NOMO-1 (cell line): ENCODE results near the gene YWHAH.

Source experiments
- DNase-seq, 2 experiments: peaks; one replicate each; lab custom pipeline; 2025; ENCODE audit not compliant: unreplicated experiment in 2 of 2; lab: John Stamatoyannopoulos, UW

The YWHAH gene

DNA sequence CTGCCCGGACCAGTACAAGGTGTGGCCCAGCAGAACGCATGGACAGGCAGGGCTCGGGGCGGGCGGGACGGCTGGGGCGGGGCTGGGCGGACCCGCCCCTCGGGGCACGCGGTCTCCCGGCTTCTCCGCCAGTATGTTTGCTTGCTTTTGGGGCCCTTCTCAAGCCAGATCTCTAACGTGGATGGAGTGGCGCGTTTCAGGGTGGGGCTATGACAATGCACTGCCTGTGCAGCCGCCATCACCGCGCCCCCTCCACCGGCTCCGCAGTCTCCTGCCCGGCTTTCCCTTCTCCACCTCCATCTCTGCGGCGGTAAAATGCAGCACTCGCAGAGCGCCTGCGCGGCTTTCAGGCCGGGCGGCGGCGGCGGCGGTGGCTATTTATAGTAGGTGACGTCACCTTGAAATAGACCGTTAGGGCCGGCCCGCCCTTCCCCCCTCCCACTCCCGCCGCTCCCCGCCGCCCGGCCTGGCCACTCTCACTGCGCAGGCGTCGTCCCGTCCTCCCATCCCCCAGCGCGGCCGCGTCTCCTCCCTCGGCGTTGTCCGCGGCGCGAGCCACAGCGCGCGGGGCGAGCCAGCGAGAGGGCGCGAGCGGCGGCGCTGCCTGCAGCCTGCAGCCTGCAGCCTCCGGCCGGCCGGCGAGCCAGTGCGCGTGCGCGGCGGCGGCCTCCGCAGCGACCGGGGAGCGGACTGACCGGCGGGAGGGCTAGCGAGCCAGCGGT is at the start of gene YWHAH:
Gene YWHAH (plus strand): TSS at position 558 of the 722 bp plus-strand sequence. CDS start 199 bp downstream, outside the sequence.
- peak; percentile 88 to 89 for DNase-seq

DNA sequence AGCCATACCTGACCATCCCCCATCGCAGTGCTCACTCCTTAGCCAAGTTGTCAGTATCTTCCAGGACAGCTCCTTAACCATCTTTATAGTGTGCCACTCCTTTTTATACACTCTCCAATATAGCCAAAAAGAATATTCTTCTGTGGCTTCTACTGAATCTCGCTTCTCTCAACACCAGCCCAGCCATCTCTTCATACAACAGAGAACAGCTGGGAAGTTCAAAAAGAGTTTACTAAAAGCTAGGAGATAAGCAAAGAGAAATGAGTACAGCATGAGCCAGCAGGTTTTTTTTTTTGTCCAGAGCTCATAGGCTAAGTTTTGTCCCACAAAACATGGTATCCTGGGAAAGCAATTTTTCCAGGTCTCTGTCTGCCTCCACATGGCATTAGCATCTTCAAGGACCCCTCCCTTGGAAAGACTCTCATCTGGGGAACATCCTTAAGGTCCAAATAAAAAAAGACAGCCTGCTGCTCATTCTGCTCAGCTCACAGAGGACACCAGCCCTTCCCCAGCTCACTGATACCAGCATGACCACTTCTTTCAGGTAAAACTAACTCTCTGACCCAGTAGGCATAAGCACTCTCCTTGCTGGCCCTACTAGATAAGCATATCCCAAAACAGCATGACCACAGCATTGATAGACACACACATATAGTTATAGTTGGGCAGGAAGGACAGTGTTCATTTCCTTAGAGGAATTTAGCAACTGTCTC is 48.8 kb upstream of the YWHAH start:
- DNase-seq = no peak

DNA sequence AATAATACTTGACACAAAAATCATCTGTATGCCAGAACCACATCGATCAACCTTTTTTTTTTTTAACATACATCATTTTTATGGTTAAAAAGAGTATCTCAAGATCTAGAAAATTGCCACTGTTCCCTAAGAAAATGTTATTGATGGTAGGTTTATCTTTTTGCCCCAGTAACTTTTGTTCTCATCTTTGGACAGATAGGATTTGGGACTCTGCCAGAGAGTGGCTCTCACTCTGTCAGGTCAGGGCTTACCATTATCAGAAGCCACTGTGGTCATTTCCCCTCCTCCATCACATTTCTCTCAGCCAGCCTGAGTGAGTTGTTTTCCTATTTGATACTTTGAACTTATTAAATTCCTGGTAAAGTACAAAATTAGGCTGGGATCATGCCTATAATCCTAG is 47.9 kb upstream of the YWHAH start:
- DNase-seq = no peak

DNA sequence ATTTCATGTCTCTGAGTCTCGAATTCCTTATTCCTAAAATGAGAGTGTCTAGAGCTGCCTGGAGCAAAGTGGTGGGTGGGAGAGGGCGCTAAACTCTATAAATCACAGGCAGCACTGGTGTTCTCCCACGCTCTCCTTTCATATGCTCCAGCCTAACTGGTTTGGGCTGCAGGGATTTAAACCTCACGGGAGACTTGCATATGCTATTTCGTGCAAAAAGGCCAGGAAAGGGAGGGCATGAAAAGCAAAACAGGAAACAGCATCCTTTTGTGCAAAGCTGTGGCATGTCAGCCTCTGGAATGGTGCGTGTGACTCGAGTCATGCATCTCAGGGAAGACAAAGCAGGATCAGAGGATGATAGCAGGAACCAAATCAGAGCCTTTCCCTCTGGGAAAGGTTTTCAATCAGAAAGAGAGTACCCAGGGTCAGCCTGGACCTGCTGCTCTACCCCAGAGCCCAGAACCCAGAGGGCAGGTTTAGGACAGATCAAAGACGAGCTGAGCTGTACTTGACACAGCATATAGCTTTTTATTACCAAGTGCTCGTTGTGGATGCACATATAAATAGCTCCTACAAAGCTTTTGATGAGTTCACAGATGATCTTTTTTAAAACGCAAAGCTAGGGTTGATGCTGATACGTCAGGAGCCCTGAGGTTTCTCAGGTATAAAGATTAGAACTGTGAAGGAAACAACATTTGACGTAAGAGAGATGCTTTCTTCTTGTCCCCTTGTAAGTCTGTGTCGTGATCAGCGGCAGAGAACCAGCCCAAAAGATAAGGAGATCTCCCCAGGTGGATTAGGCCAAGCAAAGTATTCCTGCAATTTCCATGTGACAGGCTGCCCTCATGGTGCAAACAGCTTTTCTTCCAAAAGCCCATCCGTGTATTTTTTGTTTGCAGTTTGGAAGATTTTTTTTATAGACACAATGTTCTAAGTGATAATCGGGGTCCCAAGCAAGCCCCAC is 46.2 kb upstream of the YWHAH start:
- no peak for DNase-seq

DNA sequence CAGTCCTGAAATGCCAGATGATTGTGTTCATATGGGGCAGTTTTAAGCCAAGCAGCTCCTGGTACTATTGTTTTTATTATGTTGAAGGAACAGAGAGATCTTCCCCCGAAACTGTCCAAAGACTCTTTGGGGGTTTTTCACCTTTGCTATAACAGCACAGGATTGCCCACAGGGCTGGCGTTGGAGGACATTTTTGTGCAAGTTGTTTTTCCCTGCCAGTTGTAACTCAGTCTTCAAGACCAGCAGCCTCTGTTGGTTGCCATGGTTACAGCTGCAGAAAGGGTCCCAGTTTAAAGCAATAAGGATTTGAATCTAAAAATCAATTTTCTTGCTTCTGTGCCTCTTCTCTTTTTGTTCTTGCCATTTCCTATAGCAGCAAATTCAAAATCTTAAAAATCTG is 45.4 kb upstream of the YWHAH start:
- no peak for DNase-seq

DNA sequence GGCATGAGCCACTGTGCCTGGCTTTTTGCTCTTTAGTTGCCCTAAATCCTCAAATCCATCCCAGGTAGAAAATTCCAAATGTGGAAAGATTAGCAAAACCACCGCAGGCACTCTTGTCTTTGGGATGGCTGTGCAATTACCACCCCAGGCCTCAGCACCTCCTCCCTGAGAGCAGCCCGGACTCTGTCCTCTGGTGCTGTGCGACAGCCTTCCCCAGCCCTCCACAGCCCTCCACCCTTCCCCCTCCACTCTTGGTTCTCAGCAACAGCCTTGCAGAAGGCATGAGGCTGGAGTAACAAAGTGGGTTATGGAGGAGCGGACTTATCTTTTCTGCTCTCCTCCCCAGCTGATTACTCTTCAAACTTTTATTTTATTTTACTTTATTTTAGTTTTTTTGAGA is 44.7 kb upstream of the YWHAH start:
- no peak for DNase-seq

DNA sequence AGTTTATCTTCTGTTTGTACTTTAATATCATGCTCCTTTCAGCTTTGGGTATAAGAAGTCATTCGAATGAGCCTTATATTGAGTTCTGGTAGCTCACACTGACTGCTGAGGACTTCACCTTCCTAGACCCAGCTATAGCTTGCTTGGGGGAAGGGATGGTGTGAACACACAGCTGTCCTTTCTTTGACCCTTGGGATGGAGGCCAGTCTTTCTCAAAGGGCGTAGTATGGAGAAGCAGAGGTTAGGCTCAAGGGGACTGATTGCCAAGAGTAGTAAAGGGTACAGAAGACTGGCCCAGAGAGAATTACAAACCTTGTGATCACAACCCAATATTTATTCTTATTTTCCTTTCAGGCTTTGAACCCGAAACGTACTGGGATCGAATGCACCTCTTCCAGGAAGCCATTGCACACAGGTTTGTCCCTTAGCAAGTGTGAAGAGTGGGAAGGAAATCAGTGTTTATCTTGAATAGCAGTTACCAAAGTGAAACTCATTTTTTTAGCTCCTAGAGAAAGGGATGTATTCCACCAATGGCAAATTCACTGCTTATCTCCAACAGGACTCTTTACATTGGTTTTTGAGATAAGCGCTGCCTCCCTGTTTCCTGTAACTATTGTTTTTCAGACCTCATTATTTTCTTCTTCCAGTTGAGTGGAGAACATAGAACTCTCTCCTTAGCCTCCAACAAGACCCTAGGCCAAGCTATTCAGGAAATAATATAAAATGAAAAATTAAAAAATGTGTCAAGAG is 42.8 kb upstream of the YWHAH start:
- DNase-seq = no peak

DNA sequence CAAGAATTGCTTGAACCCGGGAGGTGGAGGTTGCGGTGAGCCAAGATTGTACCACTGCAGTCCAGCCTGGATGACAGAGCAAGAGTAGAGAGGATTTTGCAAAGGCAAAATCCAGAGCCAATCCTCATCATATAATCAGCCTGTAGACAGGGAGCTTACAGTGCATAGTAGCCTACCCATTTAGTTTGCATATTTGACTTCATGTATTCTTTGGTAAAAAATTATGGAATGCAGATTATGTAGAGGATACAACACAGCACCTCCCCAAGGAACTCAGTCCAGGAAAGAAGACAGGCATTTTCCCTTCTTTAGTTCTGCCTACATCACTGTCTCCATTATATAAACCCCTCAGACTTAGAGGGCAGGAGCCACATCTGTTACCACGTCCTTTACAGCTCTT is 39.7 kb upstream of the YWHAH start:
- DNase-seq = no peak

DNA sequence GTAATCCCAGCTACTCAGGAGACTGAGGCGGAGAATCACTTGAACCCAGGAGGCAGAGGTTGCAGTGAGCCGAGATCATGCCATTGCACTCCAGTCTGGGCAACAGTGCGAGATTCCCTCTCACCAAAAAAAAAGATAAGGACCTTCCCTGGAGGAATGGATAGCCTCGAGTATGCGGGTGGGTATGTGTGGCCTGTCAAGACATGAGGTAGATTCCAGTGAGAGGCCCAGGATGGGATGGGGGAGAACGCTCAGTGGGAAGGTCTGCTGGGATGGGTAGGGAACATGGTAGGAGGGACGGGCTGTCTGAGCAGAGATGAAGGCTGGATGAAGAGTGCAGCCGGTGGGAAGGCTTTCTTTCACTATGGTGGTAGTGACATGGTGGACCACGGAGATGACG is 39.0 kb upstream of the YWHAH start:
- no peak for DNase-seq

DNA sequence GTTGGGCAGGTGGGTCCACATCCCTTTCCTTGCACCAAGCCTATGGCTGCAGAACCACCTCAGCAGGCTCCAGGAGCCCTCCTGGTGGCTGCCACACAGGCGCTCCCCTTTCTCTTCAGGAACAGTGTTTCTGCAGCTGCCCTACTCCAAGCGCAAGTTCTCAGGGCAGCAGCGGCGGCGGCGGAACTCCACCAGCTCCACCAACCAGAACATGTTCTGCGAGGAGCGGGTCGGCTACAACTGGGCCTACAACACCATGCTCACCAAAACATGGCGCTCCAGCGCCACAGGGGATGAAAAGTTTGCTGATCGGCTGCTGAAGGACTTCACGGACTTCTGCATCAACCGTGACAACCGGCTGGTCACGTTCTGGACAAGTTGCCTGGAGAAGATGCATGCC is 38.2 kb upstream of the YWHAH start:
- DNase-seq = no peak

DNA sequence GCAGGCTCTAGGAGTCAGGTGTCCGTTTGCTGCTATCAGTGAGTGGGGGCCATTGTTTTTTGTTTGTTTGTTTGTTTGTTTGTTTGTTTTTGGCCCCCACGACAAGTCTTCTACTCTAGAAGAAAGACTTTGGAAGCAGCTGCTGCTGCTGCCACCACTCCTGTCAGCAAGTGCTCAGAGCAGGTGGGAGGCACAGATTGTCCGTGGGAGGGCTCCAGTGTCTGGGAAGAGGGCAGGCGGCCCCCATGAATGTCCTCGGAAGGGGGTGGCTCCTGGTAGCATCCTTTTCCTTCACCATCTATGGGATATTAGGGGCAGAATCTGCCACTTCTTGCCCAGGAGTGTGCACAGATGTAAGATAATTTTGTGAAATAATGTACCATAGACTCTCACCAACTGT is 37.8 kb upstream of the YWHAH start:
- no peak for DNase-seq

DNA sequence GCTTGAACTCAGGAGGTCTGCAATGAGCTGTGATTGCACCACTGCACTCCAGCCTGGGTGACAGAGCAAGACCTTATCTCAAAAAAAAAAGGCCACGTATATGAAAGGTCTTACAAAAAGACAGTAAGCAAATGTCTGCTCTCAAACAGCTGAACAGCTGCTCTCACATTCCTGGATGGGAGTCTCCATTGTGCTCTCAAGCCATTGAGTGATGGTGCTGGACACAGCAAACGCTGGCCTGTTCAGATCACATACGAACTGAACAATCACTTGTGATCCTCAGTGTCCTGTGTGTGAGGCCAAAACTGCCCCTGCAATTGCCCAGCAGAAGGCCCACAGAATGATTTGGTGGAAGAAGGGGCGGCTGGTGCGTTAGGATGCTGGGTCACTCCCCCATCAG is 34.4 kb upstream of the YWHAH start:
- no peak for DNase-seq

DNA sequence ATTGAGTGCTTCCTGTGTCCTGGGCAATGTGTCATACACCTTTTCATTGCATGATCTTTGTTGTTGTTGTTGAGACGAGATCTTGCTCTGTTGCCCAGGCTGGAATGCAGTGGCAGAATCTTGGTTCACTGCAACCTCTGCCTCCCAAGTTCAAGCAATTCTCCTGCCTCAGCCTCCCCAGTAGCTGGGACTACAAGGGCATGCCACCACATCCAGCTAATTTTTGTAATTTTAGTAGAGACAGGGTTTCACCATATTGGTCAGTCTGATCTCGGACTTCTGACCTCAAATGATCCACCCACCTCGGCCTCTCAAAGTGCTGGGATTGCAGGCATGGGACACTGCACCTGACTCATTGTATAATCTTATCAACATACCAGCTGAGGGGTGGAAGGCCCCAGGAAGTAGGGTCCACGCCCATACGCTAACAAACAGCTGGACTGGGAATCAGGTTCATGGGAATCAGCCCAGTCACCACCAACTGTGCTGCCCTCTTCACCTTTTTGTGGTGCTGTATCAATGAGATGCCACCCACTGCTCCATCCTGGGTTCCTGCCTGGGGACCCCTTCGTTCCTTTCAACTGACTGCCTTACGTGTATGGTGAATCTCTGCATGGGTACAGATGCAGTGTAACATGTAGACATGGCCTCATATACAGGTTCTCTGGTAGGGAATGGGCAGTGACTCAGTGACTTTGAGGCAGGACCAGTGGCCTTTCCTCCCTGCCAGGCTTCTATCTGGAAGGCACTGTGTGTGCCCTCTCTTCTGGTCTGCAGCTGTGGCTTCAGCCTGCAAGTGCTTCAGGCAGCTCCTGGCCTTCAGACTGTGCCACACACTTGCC is 32.5 kb upstream of the YWHAH start:
- DNase-seq = no peak

DNA sequence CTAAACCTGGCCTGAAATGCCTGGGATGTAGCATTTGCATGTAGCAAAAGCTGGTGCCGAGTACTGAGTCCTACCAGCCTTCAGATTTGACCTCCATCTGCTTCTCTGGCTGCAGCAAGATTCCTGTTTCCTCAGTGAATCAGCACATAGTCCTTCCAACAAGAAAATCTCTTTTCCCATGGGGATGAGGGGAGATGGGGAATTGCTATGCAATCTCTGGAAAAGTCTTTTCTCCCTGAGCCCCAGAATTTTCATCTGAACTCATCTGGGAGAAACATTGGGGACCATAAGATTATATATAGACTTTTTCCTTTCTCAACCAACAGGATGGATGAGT is 32.0 kb upstream of the YWHAH start:
- no peak for DNase-seq

DNA sequence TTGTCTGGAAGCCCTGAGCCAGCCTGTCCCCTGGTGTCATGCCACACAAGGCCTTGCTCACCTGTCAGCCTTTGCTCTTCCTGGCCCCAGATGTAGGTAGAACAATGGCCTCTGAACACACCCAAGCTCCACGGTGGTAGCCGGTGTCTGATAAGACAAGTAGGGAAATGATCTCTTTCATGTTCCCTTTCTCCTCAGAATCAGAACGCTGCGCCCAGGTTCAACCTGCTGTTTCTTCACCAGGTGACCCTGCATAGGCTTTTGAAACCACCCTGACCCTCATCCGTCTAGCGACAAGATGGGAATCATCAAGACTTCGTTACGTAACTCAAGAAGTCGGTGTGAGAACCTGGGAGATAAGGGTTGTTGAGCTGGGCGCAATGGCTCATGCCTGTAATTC is 28.7 kb upstream of the YWHAH start:
- DNase-seq = no peak

DNA sequence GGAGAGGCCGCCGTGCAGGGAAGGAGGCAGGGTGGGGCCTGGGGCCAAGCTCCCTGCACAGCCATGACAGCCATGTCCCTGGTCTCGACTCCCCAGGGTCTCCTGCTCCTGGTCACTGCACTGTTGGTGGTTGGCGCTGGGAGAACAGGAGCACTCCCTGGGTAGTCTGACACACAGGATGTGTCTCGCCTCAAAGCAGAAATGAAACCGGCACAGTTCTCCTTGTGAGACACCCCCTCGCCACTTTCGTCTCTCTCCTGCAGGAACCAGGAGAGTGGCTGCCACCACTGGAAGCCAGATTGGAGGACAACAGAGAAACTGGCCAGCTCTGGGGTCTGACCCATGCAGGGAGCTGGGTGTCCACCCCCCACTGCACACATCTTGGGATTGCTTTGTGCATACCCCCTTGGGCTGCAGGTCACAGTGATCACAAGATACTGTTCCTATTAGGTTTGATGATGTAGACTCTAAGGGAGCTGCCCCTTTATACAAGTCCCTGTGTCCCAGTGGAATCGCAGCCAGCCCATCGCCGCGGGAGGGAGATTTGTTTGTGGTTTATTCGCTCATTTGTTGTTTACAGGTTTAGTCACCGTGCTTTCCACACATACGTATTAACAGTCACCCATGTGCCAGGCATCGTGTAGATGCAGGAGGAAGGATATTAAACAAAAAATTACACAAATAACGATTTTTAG is 27.0 kb upstream of the YWHAH start:
- DNase-seq = peak; percentile 61 to 81

DNA sequence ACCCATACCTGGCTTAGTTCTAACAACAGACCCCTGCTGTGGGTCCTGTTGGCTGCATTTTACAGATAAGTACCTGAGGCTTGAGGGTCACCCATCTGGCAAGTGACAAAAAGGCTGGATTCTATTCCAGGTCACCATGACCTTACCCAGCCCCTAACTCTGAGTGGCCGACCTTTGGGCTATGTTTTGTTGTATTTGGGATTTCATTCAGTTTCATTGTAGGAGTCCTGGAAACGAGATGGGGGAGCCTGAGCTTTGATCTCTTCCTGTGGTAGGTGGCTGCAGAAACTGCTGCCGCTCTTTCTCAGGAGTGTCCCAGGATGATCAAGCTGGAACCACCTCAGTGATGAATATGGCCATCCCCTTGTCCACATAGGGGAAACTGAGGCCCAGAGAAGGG is 24.6 kb upstream of the YWHAH start:
- no peak for DNase-seq

DNA sequence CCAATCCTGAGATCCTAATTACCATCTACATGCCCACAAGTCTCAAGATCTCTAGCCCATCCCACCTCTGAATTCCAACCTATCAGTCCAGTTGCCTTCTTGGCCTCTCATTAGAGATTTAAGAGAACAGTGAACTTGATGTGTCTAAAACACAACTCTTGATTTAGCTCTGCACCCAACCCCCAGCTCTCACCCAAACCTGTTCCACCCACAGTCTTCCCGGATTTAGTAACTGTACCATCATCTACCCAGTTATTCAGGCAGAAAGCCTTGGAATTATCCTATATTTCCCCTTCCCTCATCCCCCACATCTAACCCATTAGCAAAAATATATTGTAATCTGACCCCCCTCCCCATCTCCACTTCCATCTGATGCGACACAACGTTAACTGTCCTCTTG is 24.0 kb upstream of the YWHAH start:
- no peak for DNase-seq

DNA sequence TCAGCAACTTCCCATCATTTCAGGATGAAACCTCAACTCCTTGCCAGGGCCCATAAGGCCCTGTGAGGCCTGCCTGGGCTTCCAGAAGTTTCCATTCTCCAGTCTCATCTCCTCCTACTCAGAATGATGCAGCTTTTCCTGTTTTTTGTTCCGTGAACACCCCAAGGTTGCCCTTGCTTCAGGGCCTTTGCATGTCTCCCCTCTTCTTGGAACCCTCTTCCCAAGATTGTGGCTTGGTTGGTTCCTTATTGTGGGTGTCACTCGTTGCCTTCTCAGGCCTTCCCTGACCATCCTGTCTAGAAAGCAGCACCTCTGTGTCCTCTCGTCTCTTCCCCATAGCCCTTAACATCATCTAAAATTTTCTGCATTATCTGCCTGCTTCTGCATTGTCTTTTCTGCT is 23.2 kb upstream of the YWHAH start:
- DNase-seq = no peak
